ENCODE measurements around the gene TNFAIP2.
"Not testable (repeated sequence)": the region's sequence is repeated elsewhere in the genome, so short reads cannot be mapped to it uniquely, and the experiment has no call there.

The TNFAIP2 gene

DNA sequence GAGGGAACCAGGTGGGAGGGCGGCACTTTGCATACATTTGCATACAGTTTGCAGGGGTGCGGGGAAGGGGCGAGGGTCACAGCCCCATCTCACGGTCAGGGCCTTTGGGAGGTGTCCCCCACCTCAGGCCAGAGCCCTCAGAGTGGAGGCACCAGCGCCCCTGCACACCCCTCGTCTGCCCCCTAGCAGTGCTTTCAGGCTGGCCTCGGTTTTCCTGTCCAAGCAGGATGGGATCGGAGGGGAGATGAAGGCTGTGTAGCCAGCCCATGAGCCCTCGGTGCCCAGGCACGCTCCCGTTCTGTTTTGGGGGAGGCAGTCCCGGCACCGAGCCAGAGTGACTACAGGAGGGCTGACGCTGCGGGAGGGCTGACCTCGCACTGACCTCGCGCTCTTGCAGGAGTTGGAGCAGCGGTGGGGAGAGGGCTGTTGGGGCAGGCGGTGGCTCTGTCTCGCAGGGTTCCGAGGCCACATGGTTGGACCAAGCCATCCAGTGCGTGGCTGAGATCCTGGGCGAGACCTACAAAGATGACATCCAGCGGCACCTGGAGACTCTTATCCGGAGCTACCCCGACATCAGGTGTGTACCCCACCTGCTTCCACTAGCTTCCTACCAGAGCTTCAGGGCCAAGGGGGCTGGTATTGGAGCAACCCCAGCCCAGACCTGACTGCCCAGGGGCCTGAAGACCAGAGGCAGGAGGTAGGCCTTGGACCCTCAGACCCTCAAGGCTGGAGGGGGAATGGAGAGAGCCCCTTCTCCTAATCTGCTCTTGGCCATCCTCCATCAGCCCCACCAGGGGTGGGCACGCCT is 15.1 kb upstream of the TNFAIP2 start:
- Mint-ChIP-seq H3K9me3 (no peaks in the 10 kb centered on the region), H3K27me3 (peaks cover 39% of the 10 kb centered on the region), H3K27ac (no peak overlapping the region), H3K4me3 (no peak overlapping the region), H3K36me3 (ENCODE audit: low read depth) (no peaks in the 10 kb centered on the region), H3K4me1 (ENCODE audit: low read depth) (peaks cover 72% of the 10 kb centered on the region)
- intact Hi-C loops (cut with micrococcal nuclease), result loop anchor here (2.0 kb wide), 1 partner anchor 15 kb away; the partner anchor contains the start of gene TNFAIP2

DNA sequence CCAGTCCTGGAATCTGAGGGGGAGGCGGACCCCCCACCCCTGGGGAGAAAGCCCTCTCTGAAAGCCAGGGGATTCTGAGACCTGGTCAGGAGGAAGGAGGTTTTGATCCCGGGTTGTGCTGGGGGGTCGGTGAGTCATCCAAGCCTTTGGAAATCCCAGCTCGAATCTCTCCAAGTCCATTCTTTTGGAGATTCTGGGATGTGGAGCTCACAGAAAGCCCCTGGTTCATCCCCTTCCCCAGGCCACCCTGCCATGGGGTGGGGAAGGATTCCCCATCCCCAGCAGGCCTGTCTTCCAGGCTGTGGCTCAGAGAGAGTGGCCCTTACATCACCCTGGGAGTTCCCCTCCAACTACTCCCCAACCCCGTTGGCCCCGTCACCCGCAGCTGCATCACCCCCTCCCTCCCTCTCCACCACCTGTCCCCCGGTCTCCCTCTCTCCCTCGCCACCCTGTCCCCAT is 14.5 kb upstream of the TNFAIP2 start:
- no peaks in the 10 kb centered on the region for H3K36me3 Mint-ChIP-seq (ENCODE audit: low read depth)
- H3K4me3 Mint-ChIP-seq, result no peak overlapping the region
- intact Hi-C loops (cut with micrococcal nuclease), result loop anchor here (2.0 kb wide), 1 partner anchor 14 kb away; the partner anchor contains the start of gene TNFAIP2
- H3K27me3 Mint-ChIP-seq, result peaks cover 33% of the 10 kb centered on the region
- H3K4me1 Mint-ChIP-seq (ENCODE audit: low read depth), result peaks cover 72% of the 10 kb centered on the region
- no peak overlapping the region for H3K27ac Mint-ChIP-seq
- no peaks in the 10 kb centered on the region for H3K9me3 Mint-ChIP-seq

DNA sequence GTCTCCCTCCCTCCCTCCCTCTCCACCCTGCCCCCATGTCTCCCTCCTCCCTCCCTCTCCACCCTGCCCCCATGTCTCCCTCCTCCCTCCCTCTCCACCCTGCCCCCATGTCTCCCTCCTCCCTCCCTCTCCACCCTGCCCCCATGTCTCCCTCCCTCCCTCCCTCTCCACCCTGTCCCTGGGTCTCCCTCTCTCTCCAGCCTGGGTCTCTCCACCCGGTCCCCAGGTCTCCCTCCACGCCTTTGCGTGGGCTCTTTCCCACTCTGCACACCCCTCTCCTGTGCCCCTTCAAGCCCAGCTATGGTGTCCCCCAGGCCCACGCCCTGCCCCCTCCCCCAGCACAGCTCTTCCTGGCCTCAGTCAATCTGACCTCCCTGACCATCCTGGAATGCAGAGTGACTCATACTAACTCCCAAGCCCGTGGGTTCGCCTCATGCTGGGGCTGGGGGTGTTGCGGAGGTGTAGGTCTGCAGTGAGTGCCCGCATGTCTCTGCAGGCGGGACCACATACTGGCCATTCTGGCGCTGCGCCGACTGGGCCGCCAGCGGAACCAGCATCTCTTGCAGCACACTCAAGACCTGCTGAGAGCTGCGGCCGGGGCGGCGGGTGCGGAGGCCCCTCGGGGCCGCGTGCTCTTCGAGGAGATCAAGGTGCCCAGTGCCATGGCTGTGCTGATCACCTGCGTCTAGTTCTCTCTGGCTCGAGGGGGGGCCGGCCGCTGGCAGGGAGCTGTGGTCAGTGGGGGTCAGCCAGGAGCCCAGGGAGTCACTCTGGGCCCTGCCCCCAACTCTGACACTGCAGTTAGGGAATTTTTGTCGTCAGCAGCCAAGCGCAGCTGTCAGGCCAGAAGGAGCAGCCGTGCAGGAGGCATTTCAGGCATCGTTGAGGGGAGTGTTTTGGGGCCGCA is 13.5 kb upstream of the TNFAIP2 start:
- intact Hi-C loops (cut with micrococcal nuclease), result loop anchor here (2.0 kb wide), 1 partner anchor 13 kb away; the partner anchor contains the start of gene TNFAIP2
- Mint-ChIP-seq H3K27me3 (peaks cover 24% of the 10 kb centered on the region), H3K4me3 (no peak overlapping the region), H3K4me1 (ENCODE audit: low read depth) (peaks cover 78% of the 10 kb centered on the region), H3K36me3 (ENCODE audit: low read depth) (no peaks in the 10 kb centered on the region), H3K9me3 (no peaks in the 10 kb centered on the region), H3K27ac (peak overlapping the region; percentile 74)

DNA sequence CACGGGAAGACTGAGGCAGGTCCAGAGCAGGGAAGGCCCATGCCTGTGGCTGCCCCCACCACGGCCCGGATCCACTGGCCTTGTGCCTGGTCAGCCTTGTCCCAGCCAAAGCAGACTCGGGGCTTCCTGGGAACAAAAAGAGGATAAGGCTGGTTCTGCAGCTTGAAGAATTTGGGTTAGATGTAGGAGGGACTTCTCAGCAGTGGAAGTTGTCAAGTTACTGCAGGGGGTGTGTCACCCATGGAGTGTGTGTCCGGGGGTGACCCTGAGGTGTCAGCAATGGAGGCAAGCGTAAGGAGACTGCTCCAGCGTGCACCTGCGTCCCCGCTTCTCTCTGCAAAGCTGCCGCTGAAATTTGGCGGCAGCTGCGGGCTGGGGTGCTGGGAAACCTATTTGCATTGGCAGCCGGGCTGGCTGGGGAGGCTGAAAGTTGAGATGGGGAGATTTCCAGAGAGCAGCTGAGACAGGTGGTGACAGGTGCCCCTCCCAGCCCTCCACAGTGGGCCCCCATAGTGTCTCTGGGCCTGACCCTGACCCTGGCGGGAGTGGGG is 12.5 kb upstream of the TNFAIP2 start:
- Mint-ChIP-seq H3K4me3 (no peak overlapping the region), H3K27me3 (peaks cover 15% of the 10 kb centered on the region), H3K27ac (peak overlapping the region; percentile 76), H3K9me3 (no peaks in the 10 kb centered on the region), H3K36me3 (ENCODE audit: low read depth) (no peaks in the 10 kb centered on the region), H3K4me1 (ENCODE audit: low read depth) (peaks cover 78% of the 10 kb centered on the region)
- intact Hi-C loops (cut with micrococcal nuclease), result no loop called here

DNA sequence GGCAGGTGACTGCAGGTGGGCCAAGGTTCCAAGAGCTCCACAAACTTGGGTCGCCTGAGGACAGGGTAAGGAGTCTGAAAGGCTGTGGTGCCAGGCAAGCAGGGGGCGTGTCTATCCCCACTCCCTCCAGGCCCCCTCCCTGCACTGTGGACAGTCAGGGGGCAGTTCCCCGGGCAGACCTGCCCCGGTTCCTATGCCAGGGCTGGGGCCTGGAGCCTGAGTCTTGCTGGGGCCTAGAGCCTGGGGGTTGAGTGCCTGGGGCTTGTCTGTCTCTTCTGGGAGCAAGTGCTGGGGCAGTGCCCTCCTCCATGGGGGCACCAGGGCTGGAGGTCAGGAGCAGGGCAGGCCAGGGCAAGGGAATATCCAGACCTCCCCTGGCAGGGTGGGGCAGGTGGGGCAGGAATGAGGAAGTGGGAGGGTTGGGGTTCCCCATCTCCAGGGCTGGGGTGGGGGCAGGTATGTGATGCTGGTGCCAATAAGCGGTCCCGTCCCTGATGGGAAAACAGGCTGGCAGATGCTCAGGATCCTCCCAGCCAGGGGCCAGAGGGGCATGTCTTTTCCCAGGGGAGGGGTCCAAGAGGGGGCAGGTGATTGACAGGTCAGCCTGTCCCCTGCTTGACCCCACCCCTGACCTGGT is 11.9 kb upstream of the TNFAIP2 start:
- no peaks in the 10 kb centered on the region for H3K9me3 Mint-ChIP-seq
- H3K27ac Mint-ChIP-seq, result peak overlapping the region; percentile 76
- intact Hi-C loops (cut with micrococcal nuclease), result no loop called here
- peaks cover 80% of the 10 kb centered on the region for H3K4me1 Mint-ChIP-seq (ENCODE audit: low read depth)
- H3K36me3 Mint-ChIP-seq (ENCODE audit: low read depth), result no peaks in the 10 kb centered on the region
- peaks cover 13% of the 10 kb centered on the region for H3K27me3 Mint-ChIP-seq
- no peak overlapping the region for H3K4me3 Mint-ChIP-seq

DNA sequence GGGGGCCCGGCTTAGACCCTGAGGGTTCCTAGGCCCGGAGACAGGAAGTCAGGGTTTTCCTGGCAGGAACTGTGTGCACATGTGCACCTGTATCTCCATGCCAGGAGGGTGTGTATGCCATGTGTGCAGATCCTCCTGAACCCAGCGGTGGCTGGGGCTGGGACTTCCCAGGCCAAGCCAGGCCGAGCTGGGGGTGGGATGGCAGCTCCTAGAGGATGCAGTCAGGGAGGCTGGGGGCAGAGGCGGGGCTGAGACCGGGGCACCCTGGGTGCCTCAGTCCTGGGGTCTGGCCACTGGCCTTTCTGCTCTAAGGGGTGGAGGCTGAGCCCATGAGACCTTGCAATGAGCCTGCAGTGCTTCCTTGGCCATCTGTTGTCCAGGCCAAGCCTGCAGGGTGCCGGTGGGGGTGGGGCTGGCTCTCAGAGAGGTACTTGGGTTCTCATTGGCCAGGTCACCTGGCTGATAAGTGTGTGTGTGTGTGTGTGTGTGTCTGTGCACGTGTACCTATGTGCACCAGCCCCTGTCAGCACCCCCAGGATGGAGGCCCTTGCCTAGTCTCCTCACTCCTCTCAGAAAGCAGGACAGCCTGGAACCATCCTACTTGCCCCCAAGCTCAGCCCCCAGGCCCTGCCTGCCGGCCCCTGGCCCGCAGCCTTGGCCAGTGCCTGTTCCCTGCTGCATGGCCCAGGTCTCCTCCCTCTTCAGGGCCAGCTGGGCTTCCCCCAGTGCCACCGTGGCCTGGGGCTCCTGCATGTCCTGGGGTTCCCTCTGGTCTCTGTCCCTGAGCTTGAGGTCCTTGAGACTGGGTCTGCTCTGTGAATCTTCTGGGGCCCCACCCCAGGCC is 10.6 kb upstream of the TNFAIP2 start:
- no peaks in the 10 kb centered on the region for H3K36me3 Mint-ChIP-seq (ENCODE audit: low read depth)
- no peak overlapping the region for H3K4me3 Mint-ChIP-seq
- peaks cover 86% of the 10 kb centered on the region for H3K4me1 Mint-ChIP-seq (ENCODE audit: low read depth)

DNA sequence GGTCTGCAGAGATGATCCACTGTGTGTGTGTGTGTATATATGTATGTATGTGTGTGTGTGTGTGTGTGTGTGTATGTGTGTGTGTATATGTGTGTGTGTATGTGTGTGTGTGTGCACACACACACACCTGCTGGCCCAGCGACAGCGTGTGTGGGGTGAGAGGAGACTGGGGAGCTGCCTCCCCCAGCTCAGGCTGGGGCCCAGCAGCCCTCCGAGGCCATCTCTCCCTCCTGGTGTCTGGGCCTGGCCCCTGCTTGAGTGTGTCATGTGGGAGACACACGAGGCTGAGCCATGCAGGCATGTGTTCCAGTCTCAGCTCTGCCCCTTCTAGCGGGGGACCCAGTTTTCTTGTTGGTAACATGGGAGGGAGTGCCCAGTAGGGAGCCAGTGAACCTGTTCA is 10.0 kb upstream of the TNFAIP2 start:
- Mint-ChIP-seq H3K36me3 (ENCODE audit: low read depth) (no peaks in the 10 kb centered on the region), H3K4me1 (ENCODE audit: low read depth) (peaks cover 88% of the 10 kb centered on the region), H3K4me3 (no peak overlapping the region), H3K27me3 (peaks cover 6% of the 10 kb centered on the region), H3K27ac (peak overlapping the region; percentile 70), H3K9me3 (no peaks in the 10 kb centered on the region)
- intact Hi-C loops (cut with micrococcal nuclease), result no loop called here

More for the DNA sequence above, 10.6 kb upstream of the TNFAIP2 start:
- intact Hi-C loops (cut with micrococcal nuclease), result no loop called here
- H3K27me3 Mint-ChIP-seq, result peaks cover 7% of the 10 kb centered on the region
- H3K27ac Mint-ChIP-seq, result peak overlapping the region; percentile 76
- no peaks in the 10 kb centered on the region for H3K9me3 Mint-ChIP-seq

DNA sequence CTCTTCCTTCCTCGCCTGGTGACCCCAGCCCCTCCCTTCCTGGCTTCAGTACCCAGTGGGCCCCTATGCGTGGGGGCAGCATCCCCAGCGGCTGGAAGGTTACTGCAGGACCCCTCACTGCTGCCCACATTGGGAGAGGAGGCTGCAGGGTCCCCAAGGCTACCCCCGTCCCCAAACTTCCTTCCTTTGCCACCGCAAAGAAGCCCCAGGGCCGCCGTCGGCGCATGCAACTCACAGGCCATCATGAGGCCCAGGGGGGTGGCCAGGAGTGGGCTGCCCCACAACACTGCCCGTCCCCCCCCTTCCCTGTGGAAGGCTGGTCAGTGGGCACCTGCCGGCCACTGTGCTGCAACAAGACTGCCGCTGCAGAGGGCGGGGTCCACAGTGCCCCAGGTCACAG is 9.5 kb upstream of the TNFAIP2 start:
- Mint-ChIP-seq H3K4me1 (ENCODE audit: low read depth) (peaks cover 88% of the 10 kb centered on the region), H3K4me3 (no peak overlapping the region), H3K27me3 (peaks cover 6% of the 10 kb centered on the region), H3K9me3 (no peaks in the 10 kb centered on the region), H3K36me3 (ENCODE audit: low read depth) (no peaks in the 10 kb centered on the region), H3K27ac (peak overlapping the region; percentile 70)
- intact Hi-C loops (cut with micrococcal nuclease), result no loop called here

DNA sequence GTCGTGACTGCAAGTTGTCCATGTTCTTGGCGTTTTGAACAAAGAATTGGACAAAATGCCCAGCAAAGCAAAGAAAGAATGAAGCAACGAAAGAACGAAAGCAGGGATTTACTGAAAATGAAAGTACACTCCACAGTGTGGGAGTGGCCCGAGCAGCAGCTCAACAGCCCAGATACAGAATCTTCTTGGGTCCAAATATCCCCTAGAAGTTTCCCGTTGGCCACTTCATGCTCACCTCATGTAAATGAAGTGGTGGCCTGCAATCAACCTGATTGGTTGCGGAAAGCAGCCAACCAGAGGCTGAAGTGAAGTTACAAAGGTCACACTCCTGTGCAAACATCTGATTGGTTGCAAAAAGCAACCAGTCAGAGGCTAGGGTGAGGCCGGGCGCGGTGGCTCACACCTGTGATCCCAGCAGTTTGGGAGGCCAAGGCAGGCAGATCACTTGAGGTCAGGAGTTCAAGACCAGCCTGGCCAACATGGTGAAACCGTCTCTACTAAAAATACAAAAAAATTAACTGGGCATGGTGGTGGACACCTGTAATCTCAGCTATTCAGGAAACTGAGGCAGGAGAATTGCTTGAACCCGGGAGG is 8.1 kb upstream of the TNFAIP2 start:
- H3K27ac Mint-ChIP-seq, result peak overlapping the region; percentile 78
- peak overlapping the region; percentile 69 for H3K4me3 Mint-ChIP-seq
- peaks cover 89% of the 10 kb centered on the region for H3K4me1 Mint-ChIP-seq (ENCODE audit: low read depth)
- H3K9me3 Mint-ChIP-seq; H3K36me3 Mint-ChIP-seq (ENCODE audit: low read depth); intact Hi-C loops (cut with micrococcal nuclease); H3K27me3 Mint-ChIP-seq: not testable (repeated sequence)

DNA sequence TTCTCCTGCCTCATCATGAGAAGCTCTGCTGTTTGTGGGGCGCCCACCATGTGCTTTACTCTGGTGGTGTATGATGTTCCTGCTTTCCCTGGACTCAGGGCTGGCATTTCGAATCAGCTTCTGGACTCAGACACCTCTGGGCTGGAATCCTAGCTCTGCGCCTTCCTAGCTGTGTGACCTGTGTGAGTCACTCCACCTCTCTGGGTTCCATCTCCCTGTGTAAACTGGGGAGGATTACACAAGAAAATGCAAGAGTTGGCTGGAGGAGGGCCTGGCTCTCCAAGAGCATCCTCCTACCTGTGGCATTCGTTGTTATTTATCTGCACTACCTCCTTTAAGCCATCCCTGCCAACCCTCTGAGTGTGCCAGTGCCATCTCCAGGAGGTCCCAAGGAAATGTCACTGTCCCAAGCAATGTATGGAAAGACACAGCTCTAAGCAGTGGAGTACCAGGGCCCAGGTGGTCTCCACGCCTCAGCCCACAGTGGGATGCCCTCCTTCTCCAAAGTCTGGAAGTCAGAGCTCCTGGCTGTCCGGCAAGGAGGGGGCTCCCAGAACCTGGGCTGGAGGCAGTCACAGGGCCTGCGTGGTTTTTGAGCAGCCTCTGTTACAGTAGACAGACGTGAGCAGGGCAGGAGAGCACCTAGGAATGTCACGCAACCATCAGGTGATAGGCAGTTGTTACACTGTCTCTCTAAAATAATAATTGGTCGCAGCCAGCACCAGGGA is 7.3 kb upstream of the TNFAIP2 start:
- H3K27me3 Mint-ChIP-seq, result no peaks in the 10 kb centered on the region
- no peaks in the 10 kb centered on the region for H3K36me3 Mint-ChIP-seq (ENCODE audit: low read depth)
- intact Hi-C loops (cut with micrococcal nuclease), result no loop called here
- H3K27ac Mint-ChIP-seq, result peak overlapping the region; percentile 73
- H3K9me3 Mint-ChIP-seq, result no peaks in the 10 kb centered on the region
- H3K4me3 Mint-ChIP-seq, result no peak overlapping the region
- peaks cover 89% of the 10 kb centered on the region for H3K4me1 Mint-ChIP-seq (ENCODE audit: low read depth)

DNA sequence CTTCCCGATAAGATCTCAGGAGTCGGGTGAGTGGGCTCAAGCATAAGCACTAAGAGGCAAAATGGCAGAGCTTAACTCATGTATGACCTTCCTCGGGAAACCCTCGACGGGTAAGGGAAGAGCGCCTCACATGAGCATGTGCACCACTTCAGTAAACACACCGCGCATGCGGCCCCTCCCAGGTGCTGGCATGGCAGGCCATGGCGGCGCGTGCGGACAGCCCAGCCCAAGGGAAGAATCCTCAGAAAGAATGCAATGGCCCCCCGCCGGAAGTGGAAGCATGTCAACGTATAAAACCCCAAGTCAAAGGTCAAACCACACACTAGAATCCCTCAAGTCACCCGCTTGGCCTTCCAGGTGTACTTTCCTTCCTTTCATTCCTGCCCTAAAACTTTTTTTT is 6.6 kb upstream of the TNFAIP2 start:
- Mint-ChIP-seq H3K9me3 (no peaks in the 10 kb centered on the region), H3K27me3 (no peaks in the 10 kb centered on the region), H3K4me3 (no peak overlapping the region), H3K27ac (peak overlapping the region; percentile 30), H3K4me1 (ENCODE audit: low read depth) (peaks cover 89% of the 10 kb centered on the region), H3K36me3 (ENCODE audit: low read depth) (no peaks in the 10 kb centered on the region)
- intact Hi-C loops (cut with micrococcal nuclease), result no loop called here

DNA sequence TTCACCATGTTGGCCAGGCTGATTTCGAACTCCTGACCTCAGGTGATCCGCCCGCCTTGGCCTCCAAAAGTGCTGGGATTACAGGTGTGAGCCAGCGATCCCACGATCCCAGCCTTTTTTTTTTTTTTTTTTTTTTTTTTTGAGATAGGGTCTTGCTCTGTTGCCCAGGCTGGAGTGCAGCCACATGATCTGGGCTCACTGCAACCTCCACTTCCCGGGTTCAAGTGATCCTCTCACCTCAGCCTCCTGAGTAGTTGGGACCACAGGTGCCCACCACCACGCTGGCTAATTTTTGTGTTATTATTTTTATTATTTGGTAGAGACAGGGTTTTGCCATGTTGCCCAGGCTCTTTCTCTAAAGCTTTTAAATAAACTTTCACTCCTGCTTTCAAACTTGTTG is 5.8 kb upstream of the TNFAIP2 start:
- H3K36me3 Mint-ChIP-seq (ENCODE audit: low read depth); H3K9me3 Mint-ChIP-seq; intact Hi-C loops (cut with micrococcal nuclease); H3K27me3 Mint-ChIP-seq: not testable (repeated sequence)
- peak overlapping the region; percentile 92 for H3K27ac Mint-ChIP-seq
- H3K4me3 Mint-ChIP-seq, result peak overlapping the region; percentile 13
- peaks cover 89% of the 10 kb centered on the region for H3K4me1 Mint-ChIP-seq (ENCODE audit: low read depth)

Data from dendritic cell treated with granulocyte-macrophage colony-stimulating factor and Interleukin-4, amounts not matched to agents 40 ng/mL and 50 ng/mL, for 4 days (primary cell).